GM21447 (cell line): ENCODE measurements around the gene KL.

Experiments
- ATAC-seq: cut with Tn5 transposase; IDR thresholded peaks from one replicate; pipeline ENCODE4 v1.9.1; 2021; ENCODE audit not compliant: unreplicated experiment

Gene KL

GRCh38 chr13:33109801-33110200 lies 93.6 kb downstream of the KL start:
- no peak for ATAC-seq

GRCh38 chr13:33110386-33110712 lies 94.1 kb downstream of the KL start:
- ATAC-seq = no peak

GRCh38 chr13:33110713-33111413 lies 94.6 kb downstream of the KL start:
- ATAC-seq = peak; percentile 46

GRCh38 chr13:33111414-33112110 lies 95.3 kb downstream of the KL start:
- ATAC-seq = no peak

- no peak for ATAC-seq
Measured at GRCh38 chr13:33112766-33113165, 96.5 kb downstream of the KL start.

- no peak for ATAC-seq
Measured at GRCh38 chr13:33114146-33114545, 97.9 kb downstream of the KL start.

GRCh38 chr13:33115274-33115673 lies 99.1 kb downstream of the KL start:
- no peak for ATAC-seq
